RWPE1 (cell line): ENCODE measurements around the gene RANBP17.

Experiments used
- CTCF ChIA-PET: fragments of 350-600 bp; sonication (Branson Sonifier 250); formaldehyde crosslinking; extraction: SDS; loops from one replicate; lab custom pipeline; 2021; lab: Yijun Ruan, JAX
- POLR2A ChIA-PET: fragments of 400-600 bp; formaldehyde crosslinking; extraction: SDS; loops from one replicate; lab custom pipeline; 2020; ENCODE audit warnings: antibody characterized with exemption; ENCODE audit not compliant: low non-redundant PET; lab: Yijun Ruan, JAX
- DNase-seq: peaks from one replicate; pipeline ENCODE4 v3.0.0; 2012; ENCODE audit warnings: low spot score
- H3K27ac ChIP-seq: fragments of 450-650 bp; 2 replicates; pipeline ENCODE4 v1.5.1; 2017
- TF ChIP-seq, protein P1 (sequence below): fragments of 450-650 bp; conservative IDR thresholded peaks from 2 replicates; pipeline ENCODE4 v1.5.1; 2017; ENCODE audit warnings: low read depth, mild to moderate bottlenecking

The RANBP17 gene

GRCh38 chr5:171102877-171103610 lies 241.2 kb downstream of the RANBP17 start:
- POLR2A ChIA-PET = no interaction called here
- DNase-seq = no peak
- CTCF ChIA-PET = interaction anchor here (0.6 to 1.0 kb wide), 2 partner anchors 18 to 249 kb away, joined by 3 read pairs; no protein-coding TSS in a partner anchor
- TF ChIP-seq, protein P1, sequence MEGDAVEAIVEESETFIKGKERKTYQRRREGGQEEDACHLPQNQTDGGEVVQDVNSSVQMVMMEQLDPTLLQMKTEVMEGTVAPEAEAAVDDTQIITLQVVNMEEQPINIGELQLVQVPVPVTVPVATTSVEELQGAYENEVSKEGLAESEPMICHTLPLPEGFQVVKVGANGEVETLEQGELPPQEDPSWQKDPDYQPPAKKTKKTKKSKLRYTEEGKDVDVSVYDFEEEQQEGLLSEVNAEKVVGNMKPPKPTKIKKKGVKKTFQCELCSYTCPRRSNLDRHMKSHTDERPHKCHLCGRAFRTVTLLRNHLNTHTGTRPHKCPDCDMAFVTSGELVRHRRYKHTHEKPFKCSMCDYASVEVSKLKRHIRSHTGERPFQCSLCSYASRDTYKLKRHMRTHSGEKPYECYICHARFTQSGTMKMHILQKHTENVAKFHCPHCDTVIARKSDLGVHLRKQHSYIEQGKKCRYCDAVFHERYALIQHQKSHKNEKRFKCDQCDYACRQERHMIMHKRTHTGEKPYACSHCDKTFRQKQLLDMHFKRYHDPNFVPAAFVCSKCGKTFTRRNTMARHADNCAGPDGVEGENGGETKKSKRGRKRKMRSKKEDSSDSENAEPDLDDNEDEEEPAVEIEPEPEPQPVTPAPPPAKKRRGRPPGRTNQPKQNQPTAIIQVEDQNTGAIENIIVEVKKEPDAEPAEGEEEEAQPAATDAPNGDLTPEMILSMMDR = no peak
- H3K27ac ChIP-seq = no peak overlapping the region

GRCh38 chr5:171107669-171108068 lies 245.9 kb downstream of the RANBP17 start:
- POLR2A ChIA-PET = no interaction called here
- TF ChIP-seq, protein P1 = no peak

DNA sequence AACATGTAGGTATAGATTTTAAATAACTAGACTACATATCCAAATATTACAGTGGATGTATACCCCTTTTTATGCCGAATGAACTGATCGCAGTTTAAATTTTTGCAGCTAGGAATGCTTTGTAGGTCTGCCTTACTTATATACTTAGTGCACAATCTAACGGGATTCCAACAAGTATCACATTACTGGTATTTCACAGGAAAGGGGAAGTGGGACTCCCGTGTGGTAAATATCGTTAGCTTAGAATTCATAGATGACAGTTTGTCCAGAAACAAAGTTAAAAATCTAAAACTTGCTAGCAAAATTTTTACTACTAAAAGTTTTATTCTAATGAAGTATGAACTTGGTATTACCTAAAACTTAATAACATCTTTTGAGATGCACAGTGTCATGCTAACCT lies 253.7 kb downstream of the RANBP17 start:
- ChIA-PET CTCF (interaction anchor here (1.6 kb wide), 1 partner anchor 47 kb away, joined by 3 read pairs; no protein-coding TSS in a partner anchor), POLR2A (no interaction called here)
- TF ChIP-seq, protein P1 = no peak
- no peak overlapping the region for H3K27ac ChIP-seq
- no peak for DNase-seq

More at GRCh38 chr5:171107669-171108068, 245.9 kb downstream of the RANBP17 start:
- DNase-seq = no peak
- H3K27ac ChIP-seq = no peak overlapping the region
- CTCF ChIA-PET = interaction anchor here (0.6 kb wide), 1 partner anchor 121 kb away, joined by 3 read pairs; no protein-coding TSS in a partner anchor

GRCh38 chr5:171116719-171117118 lies 254.9 kb downstream of the RANBP17 start:
- no peak overlapping the region for H3K27ac ChIP-seq
- no peak for DNase-seq
- CTCF ChIA-PET = interaction anchor here (1.6 kb wide), 1 partner anchor 46 kb away, joined by 3 read pairs; no protein-coding TSS in a partner anchor
- POLR2A ChIA-PET = no interaction called here
- TF ChIP-seq, protein P1 = no peak

DNA sequence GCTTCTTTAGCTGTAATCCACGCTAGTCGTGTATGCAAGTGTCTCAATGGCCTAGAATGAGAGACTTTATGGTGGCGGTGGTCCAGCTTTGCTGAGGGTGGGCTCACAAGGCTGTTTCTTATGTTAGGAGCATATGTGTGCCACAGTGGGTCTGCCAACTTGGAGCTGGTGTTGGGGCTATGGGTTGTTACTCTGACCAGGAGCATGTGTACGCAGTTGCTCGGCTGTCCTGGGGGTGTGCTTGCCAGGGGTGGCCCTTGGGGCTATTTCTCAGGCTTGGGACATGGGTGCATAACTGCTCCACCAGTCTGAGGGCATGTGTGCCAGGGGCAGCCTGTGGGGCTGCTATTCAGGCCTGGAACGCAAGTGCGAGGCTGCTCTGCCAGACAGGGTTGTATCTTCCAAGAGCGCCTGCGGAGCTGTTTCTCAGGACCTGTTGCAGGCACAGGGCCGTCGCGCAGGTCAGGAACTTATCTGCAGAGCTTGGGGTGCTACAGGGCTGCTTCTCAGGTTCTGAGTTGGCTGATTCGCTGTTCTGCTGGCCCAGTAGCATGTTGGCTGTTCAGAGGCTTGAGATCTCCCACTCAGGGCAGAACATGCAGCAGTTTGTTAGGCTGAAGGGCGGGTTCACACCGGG lies 259.3 kb downstream of the RANBP17 start:
- POLR2A ChIA-PET = no interaction called here
- CTCF ChIA-PET = interaction anchor here (0.6 to 0.9 kb wide), 2 partner anchors 18 to 311 kb away, joined by 3 read pairs; no protein-coding TSS in a partner anchor
- no peak for DNase-seq
- H3K27ac ChIP-seq = no peak overlapping the region
- TF ChIP-seq, protein P1 = no peak

DNA sequence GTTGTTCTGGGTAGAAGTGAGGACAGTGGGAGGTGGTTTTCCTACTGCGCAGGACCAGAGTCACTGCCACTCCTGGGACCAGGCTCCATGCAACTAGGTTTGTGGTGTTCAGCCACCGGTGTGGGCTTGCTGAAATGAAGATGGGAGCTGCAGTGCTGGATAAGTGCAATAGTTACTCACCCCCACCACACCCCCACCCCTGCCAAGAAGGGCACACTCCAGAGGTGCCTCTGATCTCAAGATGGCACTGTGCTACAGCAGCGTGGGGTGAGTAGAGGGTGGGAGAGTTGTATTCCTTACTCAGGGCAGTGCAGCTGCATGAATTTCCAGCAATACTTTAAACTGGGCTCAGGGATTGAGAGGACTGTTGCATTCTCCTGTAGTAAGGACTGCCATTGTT lies 259.8 kb downstream of the RANBP17 start:
- POLR2A ChIA-PET = no interaction called here
- TF ChIP-seq, protein P1 = no peak
- no peak for DNase-seq
- CTCF ChIA-PET = no interaction called here
- no peak overlapping the region for H3K27ac ChIP-seq
